HL-60/S4 treated with phorbol 12-myristate 13-acetate at 8.2 ng/mL for 4 days and 3 days (cell line): ENCODE results near the gene KCNQ1.

Experiments
- in situ Hi-C: fragments of 300-500 bp; cut with MboI; formaldehyde crosslinking; loops from 2 replicates; pipeline ENCODE4 v1.15.0; 2022; ENCODE audit warnings: low sequenced_read_pairs

The KCNQ1 gene

GRCh38 chr11:2796091-2796490 is 351.3 kb downstream of the KCNQ1 start:
- in situ Hi-C loops, result no loop called here

GRCh38 chr11:2796508-2797113 is 351.8 kb downstream of the KCNQ1 start:
- in situ Hi-C loops, result no loop called here

GRCh38 chr11:2797121-2797711 is 352.4 kb downstream of the KCNQ1 start:
- in situ Hi-C loops, result no loop called here

- in situ Hi-C loops, result no loop called here
These were observed 353.0 kb downstream of the KCNQ1 start for GRCh38 chr11:2797741-2798361.

GRCh38 chr11:2798951-2799761 is 354.3 kb downstream of the KCNQ1 start:
- in situ Hi-C loops, result no loop called here

- in situ Hi-C loops, result no loop called here
These were observed 355.3 kb downstream of the KCNQ1 start for GRCh38 chr11:2799881-2800654.

GRCh38 chr11:2800655-2801531 is 356.1 kb downstream of the KCNQ1 start:
- in situ Hi-C loops, result no loop called here

GRCh38 chr11:2801711-2802388 is 357.0 kb downstream of the KCNQ1 start:
- in situ Hi-C loops, result no loop called here

GRCh38 chr11:2802389-2803185 is 357.8 kb downstream of the KCNQ1 start:
- in situ Hi-C loops, result no loop called here

- in situ Hi-C loops, result no loop called here
These were observed 358.6 kb downstream of the KCNQ1 start for GRCh38 chr11:2803186-2804091.

GRCh38 chr11:2804189-2804588 is 359.4 kb downstream of the KCNQ1 start:
- in situ Hi-C loops, result no loop called here

- in situ Hi-C loops, result no loop called here
These were observed 360.0 kb downstream of the KCNQ1 start for GRCh38 chr11:2804701-2805387.

- in situ Hi-C loops, result no loop called here
These were observed 360.7 kb downstream of the KCNQ1 start for GRCh38 chr11:2805388-2806056.

GRCh38 chr11:2806351-2807024 is 361.7 kb downstream of the KCNQ1 start:
- in situ Hi-C loops, result no loop called here

- in situ Hi-C loops, result no loop called here
These were observed 362.3 kb downstream of the KCNQ1 start for GRCh38 chr11:2807025-2807681.
